Measurements from ENCODE around the gene G6PC2. TPM values are rescaled to one million over a fixed set of nuclear protein-coding genes. Genes with fewer than 3 reads are reported as not detected.

Gene G6PC2
- total and polyA plus RNA-seq, 4 donors = not detected

DNA sequence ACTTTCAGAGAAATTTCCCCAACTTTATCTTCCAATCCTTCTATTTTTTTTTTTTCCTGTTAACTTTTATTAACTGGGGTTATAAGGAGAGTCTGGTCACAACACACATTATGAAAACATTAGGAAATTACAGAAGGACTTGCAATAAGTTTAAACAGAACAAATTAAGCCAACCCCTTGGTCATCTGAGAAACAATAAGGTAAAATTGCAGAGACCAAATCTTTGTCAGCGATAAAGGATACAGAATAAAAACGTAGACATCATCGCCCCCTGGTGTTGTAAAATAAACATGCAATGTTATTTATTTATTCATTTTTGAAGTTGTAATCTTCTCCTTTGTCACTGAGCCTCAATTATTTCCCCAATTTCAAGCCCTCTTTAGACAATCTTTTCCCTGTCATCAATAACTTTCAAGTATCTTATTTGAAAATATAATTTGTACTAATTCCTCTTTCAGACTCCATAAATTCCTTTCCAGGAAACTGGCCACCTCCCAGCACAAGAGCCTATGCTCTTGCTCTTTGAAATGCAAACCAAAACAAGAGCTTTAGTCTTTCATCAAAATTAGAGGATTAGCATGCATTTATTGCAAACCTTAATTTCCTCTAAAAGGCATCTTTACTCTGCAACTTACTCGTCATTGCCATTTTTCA is 19.5 kb downstream of the G6PC2 start:
- no peak overlapping the region for H3K27ac ChIP-seq (ENCODE audit: low read depth in 1 of 2, low read length in 2 of 2)
- no peak for TF ChIP-seq FOXA2 (IDR thresholded peaks at IDR 0.05)
- peak; percentile 82 to 84 for TF ChIP-seq RAD21 (IDR thresholded peaks at IDR 0.05)
- TF ChIP-seq, protein P1, sequence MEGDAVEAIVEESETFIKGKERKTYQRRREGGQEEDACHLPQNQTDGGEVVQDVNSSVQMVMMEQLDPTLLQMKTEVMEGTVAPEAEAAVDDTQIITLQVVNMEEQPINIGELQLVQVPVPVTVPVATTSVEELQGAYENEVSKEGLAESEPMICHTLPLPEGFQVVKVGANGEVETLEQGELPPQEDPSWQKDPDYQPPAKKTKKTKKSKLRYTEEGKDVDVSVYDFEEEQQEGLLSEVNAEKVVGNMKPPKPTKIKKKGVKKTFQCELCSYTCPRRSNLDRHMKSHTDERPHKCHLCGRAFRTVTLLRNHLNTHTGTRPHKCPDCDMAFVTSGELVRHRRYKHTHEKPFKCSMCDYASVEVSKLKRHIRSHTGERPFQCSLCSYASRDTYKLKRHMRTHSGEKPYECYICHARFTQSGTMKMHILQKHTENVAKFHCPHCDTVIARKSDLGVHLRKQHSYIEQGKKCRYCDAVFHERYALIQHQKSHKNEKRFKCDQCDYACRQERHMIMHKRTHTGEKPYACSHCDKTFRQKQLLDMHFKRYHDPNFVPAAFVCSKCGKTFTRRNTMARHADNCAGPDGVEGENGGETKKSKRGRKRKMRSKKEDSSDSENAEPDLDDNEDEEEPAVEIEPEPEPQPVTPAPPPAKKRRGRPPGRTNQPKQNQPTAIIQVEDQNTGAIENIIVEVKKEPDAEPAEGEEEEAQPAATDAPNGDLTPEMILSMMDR (IDR thresholded peaks at IDR 0.05; ENCODE audit: low read depth, low read length, missing input control) = peak; percentile 54
- no peak for DNase-seq (ENCODE audit: low spot score)
- peaks cover 2 to 24% (median 18%) of the 10 kb centered on the region in 4 donors for H3K36me3 ChIP-seq (ENCODE audit: control insufficient read depth in 4 of 4, insufficient read depth in 3 of 4, low read depth in 1 of 4, low read length in 3 of 4)
- 25% methylated on average over 4 of the region's 4 CpGs for WGBS
- H3K4me3 ChIP-seq (ENCODE audit: low read depth in 1 of 3, low read length in 3 of 3) = no peak overlapping the region
- H3K9me3 ChIP-seq (ENCODE audit: control insufficient read depth in 4 of 4, low read length in 3 of 4) = peaks cover 0 to 3% (median under 1%) of the 10 kb centered on the region in 4 donors
- no peak overlapping the region for H3K9ac ChIP-seq (ENCODE audit: low read depth in 1 of 2, low read length in 2 of 2)
- H3K27me3 ChIP-seq (ENCODE audit: control insufficient read depth in 4 of 4, insufficient read depth in 4 of 4, low read length in 3 of 4) = no peaks in the 10 kb centered on the region
- peaks cover 0 to 2% (median 0%) of the 10 kb centered on the region in 4 donors for H3K4me1 ChIP-seq (ENCODE audit: control insufficient read depth in 4 of 4, insufficient read depth in 4 of 4, low read length in 3 of 4)

DNA sequence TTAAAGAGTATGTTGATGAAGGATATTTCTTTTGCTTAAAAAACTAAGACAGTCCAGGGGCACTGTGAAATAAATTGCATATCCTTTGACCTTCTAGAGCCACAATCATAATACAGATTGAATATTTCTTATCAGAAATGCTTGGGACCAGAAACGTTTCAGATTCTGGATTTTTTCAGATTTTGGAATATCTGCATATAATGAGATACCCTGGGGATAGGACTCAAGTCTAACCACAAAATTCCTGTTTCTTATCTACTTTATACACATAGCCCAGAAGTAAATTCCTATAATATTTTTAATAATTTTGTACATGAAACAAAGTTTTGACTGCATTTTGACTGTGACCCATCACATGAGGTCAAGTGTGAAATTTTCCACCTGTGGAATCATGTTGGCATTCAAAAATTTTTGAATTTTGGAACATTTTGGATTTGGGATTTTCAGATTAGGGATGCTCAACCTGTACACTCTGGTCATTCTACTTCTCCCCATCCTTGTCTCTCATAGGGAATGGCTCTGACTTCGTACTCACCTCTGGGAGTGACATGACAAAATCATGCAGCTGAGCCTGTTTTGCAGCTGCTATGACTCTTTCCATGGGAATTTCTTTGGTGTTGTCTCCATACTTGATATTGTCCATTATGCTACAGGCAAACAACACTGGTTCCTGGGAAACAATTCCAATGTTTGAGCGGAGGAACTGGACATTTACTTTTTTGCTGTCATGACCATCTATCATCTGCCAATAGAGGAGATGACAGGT is 25.7 kb downstream of the G6PC2 start:
- H3K27me3 ChIP-seq (ENCODE audit: control insufficient read depth in 4 of 4, insufficient read depth in 4 of 4, low read length in 3 of 4) = no peaks in the 10 kb centered on the region
- no peak for DNase-seq (ENCODE audit: low spot score)
- H3K4me3 ChIP-seq (ENCODE audit: low read depth in 1 of 3, low read length in 3 of 3) = no peak overlapping the region
- H3K9me3 ChIP-seq (ENCODE audit: control insufficient read depth in 4 of 4, low read length in 3 of 4) = no peaks in the 10 kb centered on the region
- no peak overlapping the region for H3K27ac ChIP-seq (ENCODE audit: low read depth in 1 of 2, low read length in 2 of 2)
- H3K36me3 ChIP-seq (ENCODE audit: control insufficient read depth in 4 of 4, insufficient read depth in 3 of 4, low read depth in 1 of 4, low read length in 3 of 4) = peaks cover 5 to 32% (median 31%) of the 10 kb centered on the region in 4 donors
- H3K9ac ChIP-seq (ENCODE audit: low read depth in 1 of 2, low read length in 2 of 2) = no peak overlapping the region
- TF ChIP-seq, protein P2, sequence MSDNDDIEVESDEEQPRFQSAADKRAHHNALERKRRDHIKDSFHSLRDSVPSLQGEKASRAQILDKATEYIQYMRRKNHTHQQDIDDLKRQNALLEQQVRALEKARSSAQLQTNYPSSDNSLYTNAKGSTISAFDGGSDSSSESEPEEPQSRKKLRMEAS (IDR thresholded peaks at IDR 0.05) = no peak
- no peak for TF ChIP-seq EGR1 (IDR thresholded peaks at IDR 0.05; ENCODE audit: low read depth in 2 of 2)
- TF ChIP-seq NR2F2 (IDR thresholded peaks at IDR 0.05) = no peak
- no peak for TF ChIP-seq HNF4A (conservative IDR thresholded peaks at IDR 0.05)
- TF ChIP-seq TAF1 (conservative IDR thresholded peaks at IDR 0.05) = no peak
- TF ChIP-seq JUND (IDR thresholded peaks at IDR 0.05) = no peak
- no peak for TF ChIP-seq RXRA (IDR thresholded peaks at IDR 0.05)
- TF ChIP-seq HNF4G (IDR thresholded peaks at IDR 0.05) = no peak
- no peak for TF ChIP-seq FOXA2 (IDR thresholded peaks at IDR 0.05)
- peaks cover 0 to 6% (median 3%) of the 10 kb centered on the region in 4 donors for H3K4me1 ChIP-seq (ENCODE audit: control insufficient read depth in 4 of 4, insufficient read depth in 4 of 4, low read length in 3 of 4)
- 83% methylated on average over 3 of the region's 3 CpGs for WGBS

DNA sequence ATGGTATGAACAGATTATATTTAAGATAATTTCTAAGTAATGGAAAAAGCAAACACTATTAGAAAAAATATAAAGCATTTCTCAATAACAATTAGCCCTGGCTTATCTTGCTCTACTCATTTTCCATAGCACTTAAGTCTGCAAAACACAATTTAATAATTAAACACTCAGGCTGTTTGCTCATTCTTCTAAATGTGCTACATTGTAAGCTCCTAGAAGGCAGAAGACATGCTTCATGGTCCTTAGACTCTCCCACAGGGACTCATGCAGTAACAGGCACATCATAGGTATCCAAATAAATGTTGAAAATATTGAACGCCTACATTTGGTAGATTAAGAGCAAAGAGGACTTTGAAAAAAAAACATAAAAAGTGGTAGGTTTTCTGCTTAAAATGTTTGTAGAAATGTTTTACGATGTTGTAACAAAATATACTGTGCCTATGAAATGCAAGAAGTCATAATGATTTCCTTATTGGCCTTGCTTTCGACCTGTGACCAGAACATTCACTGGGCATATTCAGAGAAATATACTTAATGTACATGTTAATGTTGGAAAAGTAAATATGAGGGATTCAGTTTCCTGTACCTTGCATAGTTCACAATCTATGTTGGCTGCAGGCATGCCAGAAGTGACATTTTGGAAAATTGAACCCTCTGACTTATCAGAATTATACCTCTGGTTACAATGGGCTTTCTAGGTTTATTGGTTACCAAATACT is 27.2 kb downstream of the G6PC2 start:
- H3K27ac ChIP-seq (ENCODE audit: low read depth in 1 of 2, low read length in 2 of 2) = no peak overlapping the region
- H3K9ac ChIP-seq (ENCODE audit: low read depth in 1 of 2, low read length in 2 of 2) = no peak overlapping the region
- H3K9me3 ChIP-seq (ENCODE audit: control insufficient read depth in 4 of 4, low read length in 3 of 4) = no peaks in the 10 kb centered on the region
- H3K36me3 ChIP-seq (ENCODE audit: control insufficient read depth in 4 of 4, insufficient read depth in 3 of 4, low read depth in 1 of 4, low read length in 3 of 4) = peaks cover 2 to 33% (median 25%) of the 10 kb centered on the region in 4 donors
- H3K4me3 ChIP-seq (ENCODE audit: low read depth in 1 of 3, low read length in 3 of 3) = no peak overlapping the region
- TF ChIP-seq SP1 (IDR thresholded peaks at IDR 0.05) = no peak
- TF ChIP-seq HNF4G (IDR thresholded peaks at IDR 0.05) = no peak
- TF ChIP-seq RXRA (IDR thresholded peaks at IDR 0.05) = no peak
- TF ChIP-seq FOXA1 (IDR thresholded peaks at IDR 0.05) = no peak
- TF ChIP-seq TAF1 (conservative IDR thresholded peaks at IDR 0.05) = no peak
- TF ChIP-seq, protein P1 (IDR thresholded peaks at IDR 0.05; ENCODE audit: low read depth, low read length, missing input control) = no peak
- TF ChIP-seq, protein P2 (IDR thresholded peaks at IDR 0.05) = no peak
- TF ChIP-seq, protein P3, sequence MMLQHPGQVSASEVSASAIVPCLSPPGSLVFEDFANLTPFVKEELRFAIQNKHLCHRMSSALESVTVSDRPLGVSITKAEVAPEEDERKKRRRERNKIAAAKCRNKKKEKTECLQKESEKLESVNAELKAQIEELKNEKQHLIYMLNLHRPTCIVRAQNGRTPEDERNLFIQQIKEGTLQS (IDR thresholded peaks at IDR 0.05) = no peak
- no peak for TF ChIP-seq JUND (IDR thresholded peaks at IDR 0.05)
- TF ChIP-seq, protein P4, sequence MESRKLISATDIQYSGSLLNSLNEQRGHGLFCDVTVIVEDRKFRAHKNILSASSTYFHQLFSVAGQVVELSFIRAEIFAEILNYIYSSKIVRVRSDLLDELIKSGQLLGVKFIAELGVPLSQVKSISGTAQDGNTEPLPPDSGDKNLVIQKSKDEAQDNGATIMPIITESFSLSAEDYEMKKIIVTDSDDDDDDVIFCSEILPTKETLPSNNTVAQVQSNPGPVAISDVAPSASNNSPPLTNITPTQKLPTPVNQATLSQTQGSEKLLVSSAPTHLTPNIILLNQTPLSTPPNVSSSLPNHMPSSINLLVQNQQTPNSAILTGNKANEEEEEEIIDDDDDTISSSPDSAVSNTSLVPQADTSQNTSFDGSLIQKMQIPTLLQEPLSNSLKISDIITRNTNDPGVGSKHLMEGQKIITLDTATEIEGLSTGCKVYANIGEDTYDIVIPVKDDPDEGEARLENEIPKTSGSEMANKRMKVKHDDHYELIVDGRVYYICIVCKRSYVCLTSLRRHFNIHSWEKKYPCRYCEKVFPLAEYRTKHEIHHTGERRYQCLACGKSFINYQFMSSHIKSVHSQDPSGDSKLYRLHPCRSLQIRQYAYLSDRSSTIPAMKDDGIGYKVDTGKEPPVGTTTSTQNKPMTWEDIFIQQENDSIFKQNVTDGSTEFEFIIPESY (IDR thresholded peaks at IDR 0.05) = no peak
- no peak for TF ChIP-seq GABPA (IDR thresholded peaks at IDR 0.05 in 1 of 2, conservative IDR thresholded peaks at IDR 0.05 in 1 of 2)
- TF ChIP-seq FOXA2 (IDR thresholded peaks at IDR 0.05) = no peak
- no peak for TF ChIP-seq HNF4A (conservative IDR thresholded peaks at IDR 0.05)
- TF ChIP-seq YY1 (IDR thresholded peaks at IDR 0.05) = no peak
- DNase-seq (ENCODE audit: low spot score) = no peak
- WGBS = 89% methylated on average over 3 of the region's 3 CpGs
- peaks cover 0 to 6% (median 3%) of the 10 kb centered on the region in 4 donors for H3K4me1 ChIP-seq (ENCODE audit: control insufficient read depth in 4 of 4, insufficient read depth in 4 of 4, low read length in 3 of 4)
- no peaks in the 10 kb centered on the region for H3K27me3 ChIP-seq (ENCODE audit: control insufficient read depth in 4 of 4, insufficient read depth in 4 of 4, low read length in 3 of 4)

All from liver (tissue), 9 donors.